ENCODE results near the gene BOC. TPM values are rescaled to one million over a fixed set of nuclear protein-coding genes. Genes with fewer than 3 reads are reported as not detected.

The BOC gene
- total and polyA plus RNA-seq, 2 donors (not counting 1 experiment from before 2014, with no cell fraction given) = 2.1 to 4.2 TPM

- H3K79me2 ChIP-seq (ENCODE audit: control insufficient read depth, insufficient read depth, low read length) = no peaks in the 10 kb centered on the region
- no peak overlapping the region for H3K4me2 ChIP-seq (ENCODE audit: extremely low read depth, insufficient read depth, low read length)
- no peak for DNase-seq (ENCODE audit: low read depth in 2 of 2)
- H3K36me3 ChIP-seq (ENCODE audit: control insufficient read depth, insufficient read depth, low read length) = no peaks in the 10 kb centered on the region
- no peaks in the 10 kb centered on the region for H3K9me3 ChIP-seq (ENCODE audit: control insufficient read depth, insufficient read depth, low read depth, low read length)
- no peaks in the 10 kb centered on the region for H3K4me1 ChIP-seq (ENCODE audit: control insufficient read depth, extremely low read depth, insufficient read depth, low read length)
- H2AFZ ChIP-seq (ENCODE audit: low read length) = no peak overlapping the region
- H3K27ac ChIP-seq (ENCODE audit: insufficient read depth, low read length) = no peak overlapping the region
- no peak for TF ChIP-seq EZH2 (IDR thresholded peaks at IDR 0.05; ENCODE audit: low read length, missing control alignments)
- no peak for TF ChIP-seq CTCF (conservative IDR thresholded peaks at IDR 0.05 in 1 of 2, IDR thresholded peaks at IDR 0.05 in 1 of 2; ENCODE audit: low read depth in 1 of 2, low read length in 2 of 2)
- H3K9ac ChIP-seq (ENCODE audit: insufficient read depth, low read length) = no peak overlapping the region
- no peak overlapping the region for H3K4me3 ChIP-seq (replicated peaks in 1 of 4; ENCODE audit: control extremely low read depth in 1 of 4, insufficient read depth in 1 of 4, low read depth in 3 of 4, low read length in 4 of 4)
- no peaks in the 10 kb centered on the region for H4K20me1 ChIP-seq (ENCODE audit: control insufficient read depth, extremely low read depth, insufficient read depth, low read length)
- no peaks in the 10 kb centered on the region for H3K27me3 ChIP-seq (ENCODE audit: control insufficient read depth, insufficient read depth, low read length)
Observed at GRCh38 chr3:113312416-113312815, 101.1 kb downstream of the BOC start.

- H3K27me3 ChIP-seq (ENCODE audit: control insufficient read depth, insufficient read depth, low read length) = no peaks in the 10 kb centered on the region
- no peak overlapping the region for H2AFZ ChIP-seq (ENCODE audit: low read length)
- H4K20me1 ChIP-seq (ENCODE audit: control insufficient read depth, extremely low read depth, insufficient read depth, low read length) = no peaks in the 10 kb centered on the region
- no peak overlapping the region for H3K9ac ChIP-seq (ENCODE audit: insufficient read depth, low read length)
- H3K4me3 ChIP-seq (replicated peaks in 1 of 4; ENCODE audit: control extremely low read depth in 1 of 4, insufficient read depth in 1 of 4, low read depth in 3 of 4, low read length in 4 of 4) = no peak overlapping the region
- H3K9me3 ChIP-seq (ENCODE audit: control insufficient read depth, insufficient read depth, low read depth, low read length) = no peaks in the 10 kb centered on the region
- H3K36me3 ChIP-seq (ENCODE audit: control insufficient read depth, insufficient read depth, low read length) = no peaks in the 10 kb centered on the region
- no peak for DNase-seq (ENCODE audit: low read depth in 2 of 2)
- no peaks in the 10 kb centered on the region for H3K4me1 ChIP-seq (ENCODE audit: control insufficient read depth, extremely low read depth, insufficient read depth, low read length)
- H3K4me2 ChIP-seq (ENCODE audit: extremely low read depth, insufficient read depth, low read length) = no peak overlapping the region
- TF ChIP-seq CTCF (conservative IDR thresholded peaks at IDR 0.05 in 1 of 2, IDR thresholded peaks at IDR 0.05 in 1 of 2; ENCODE audit: low read depth in 1 of 2, low read length in 2 of 2) (no peak), EZH2 (IDR thresholded peaks at IDR 0.05; ENCODE audit: low read length, missing control alignments) (no peak)
- no peaks in the 10 kb centered on the region for H3K79me2 ChIP-seq (ENCODE audit: control insufficient read depth, insufficient read depth, low read length)
- H3K27ac ChIP-seq (ENCODE audit: insufficient read depth, low read length) = no peak overlapping the region
Observed at GRCh38 chr3:113314923-113315322, 103.6 kb downstream of the BOC start.

DNA sequence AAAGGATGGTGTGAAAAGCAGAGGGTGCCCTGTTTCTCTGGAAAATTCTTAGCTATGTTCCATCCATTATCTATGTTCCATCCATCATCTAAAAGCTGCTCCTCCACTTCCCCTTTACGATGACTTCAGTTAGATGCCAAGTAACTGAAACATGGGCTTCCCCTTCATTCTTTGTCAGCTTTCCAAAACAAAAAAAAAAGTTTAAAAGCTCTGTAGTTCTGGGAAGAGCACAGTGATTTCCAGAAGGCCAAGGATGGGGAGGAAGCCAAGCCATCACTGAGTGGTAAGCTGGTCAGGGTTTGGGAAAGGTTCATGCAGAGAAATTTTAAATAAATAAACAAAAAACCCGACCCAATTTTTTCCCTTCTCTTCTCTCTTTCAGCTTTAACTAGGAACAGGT, 118.4 kb downstream of the BOC start:
- H3K9ac ChIP-seq (ENCODE audit: insufficient read depth, low read length) = no peak overlapping the region
- H3K9me3 ChIP-seq (ENCODE audit: control insufficient read depth, insufficient read depth, low read depth, low read length) = no peaks in the 10 kb centered on the region
- no peaks in the 10 kb centered on the region for H3K79me2 ChIP-seq (ENCODE audit: control insufficient read depth, insufficient read depth, low read length)
- no peaks in the 10 kb centered on the region for H4K20me1 ChIP-seq (ENCODE audit: control insufficient read depth, extremely low read depth, insufficient read depth, low read length)
- peak; percentile 8 to 20 for DNase-seq (ENCODE audit: low read depth in 2 of 2)
- H3K27ac ChIP-seq (ENCODE audit: insufficient read depth, low read length) = no peak overlapping the region
- H3K4me3 ChIP-seq (replicated peaks in 1 of 4; ENCODE audit: control extremely low read depth in 1 of 4, insufficient read depth in 1 of 4, low read depth in 3 of 4, low read length in 4 of 4) = no peak overlapping the region
- no peaks in the 10 kb centered on the region for H3K4me1 ChIP-seq (ENCODE audit: control insufficient read depth, extremely low read depth, insufficient read depth, low read length)
- TF ChIP-seq CTCF (conservative IDR thresholded peaks at IDR 0.05 in 1 of 2, IDR thresholded peaks at IDR 0.05 in 1 of 2; ENCODE audit: low read depth in 1 of 2, low read length in 2 of 2) (no peak), EZH2 (IDR thresholded peaks at IDR 0.05; ENCODE audit: low read length, missing control alignments) (no peak)
- H2AFZ ChIP-seq (ENCODE audit: low read length) = no peak overlapping the region
- no peaks in the 10 kb centered on the region for H3K36me3 ChIP-seq (ENCODE audit: control insufficient read depth, insufficient read depth, low read length)
- H3K4me2 ChIP-seq (ENCODE audit: extremely low read depth, insufficient read depth, low read length) = no peak overlapping the region
- H3K27me3 ChIP-seq (ENCODE audit: control insufficient read depth, insufficient read depth, low read length) = no peaks in the 10 kb centered on the region

All from fibroblast of lung (primary cell).